Stimulated activated CD8-positive, alpha-beta memory T cell treated with anti-CD3 and anti-CD28 coated beads, Interleukin-12 subunit alpha, Interleukin-12 subunit beta, amount 100 ng/mL, for 24 hours (primary cell): ENCODE measurements around the gene MTG2.

Experiments used
- DNase-seq: peaks from one replicate; pipeline ENCODE4 v3.0.0-alpha.2; 2020; ENCODE audit errors: extremely low read depth

The MTG2 gene

DNA sequence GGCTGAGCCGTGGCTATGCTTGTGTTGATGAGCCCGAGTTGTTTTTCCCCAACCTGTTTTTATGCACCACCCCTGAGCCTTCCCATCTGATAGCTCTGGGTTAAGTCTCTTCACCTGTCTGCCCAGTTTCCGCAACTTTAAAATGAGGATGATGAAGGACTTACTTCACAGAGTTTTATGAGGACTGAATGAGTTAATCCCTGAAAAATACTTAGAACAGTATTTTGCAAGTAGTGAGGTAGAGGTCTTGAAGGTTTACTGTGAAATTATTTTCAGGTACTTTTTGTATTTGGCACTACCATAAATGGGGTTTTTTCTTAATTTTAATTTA is 3.2 kb downstream of the MTG2 start:
- no peak for DNase-seq

DNA sequence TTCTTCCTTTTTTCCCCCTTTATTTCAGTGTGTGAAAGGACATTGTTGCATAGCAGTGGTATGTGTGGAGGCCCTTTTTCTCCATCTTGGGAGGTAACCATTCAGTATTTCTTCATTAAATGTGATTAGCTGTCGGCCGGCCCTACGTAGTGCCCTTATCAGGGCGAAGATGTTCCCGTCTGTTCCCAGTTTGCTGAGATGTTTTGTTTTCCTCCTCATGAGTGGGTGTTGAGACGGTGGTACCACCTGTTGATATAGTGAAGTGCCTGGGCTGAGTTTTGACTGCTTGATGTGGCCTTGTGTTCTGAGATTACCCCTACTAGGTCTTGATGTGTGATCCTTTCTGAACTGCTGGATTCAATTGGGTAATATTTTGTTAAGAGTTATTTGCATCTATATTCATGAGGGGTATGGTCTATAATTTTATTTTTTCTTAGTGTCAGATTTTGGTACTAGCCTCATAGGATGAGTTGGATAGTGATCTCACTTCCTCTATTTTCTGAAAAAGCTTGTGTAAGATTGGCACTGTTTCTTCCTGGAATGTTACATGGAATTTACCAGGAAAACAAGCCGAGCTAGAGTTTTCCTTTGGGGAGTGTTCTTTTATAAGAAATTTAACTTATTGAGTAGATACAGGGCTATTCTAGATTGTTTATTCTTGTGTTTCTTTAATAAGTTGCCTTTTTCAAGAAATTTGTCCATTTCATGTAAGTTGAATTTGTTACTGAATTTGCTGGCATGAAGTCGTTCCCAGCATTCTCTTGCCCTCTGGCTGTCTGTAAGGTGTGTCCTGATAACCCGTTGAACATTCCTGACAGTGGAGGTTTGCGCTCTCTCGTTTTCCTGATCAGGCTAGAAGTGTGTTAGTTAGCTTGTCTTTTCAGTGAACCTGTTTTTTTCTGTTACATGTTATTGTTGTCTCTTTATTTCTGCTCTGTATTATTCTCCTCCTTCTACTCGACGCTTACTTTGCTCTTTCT is 4.3 kb downstream of the MTG2 start:
- no peak for DNase-seq

DNA sequence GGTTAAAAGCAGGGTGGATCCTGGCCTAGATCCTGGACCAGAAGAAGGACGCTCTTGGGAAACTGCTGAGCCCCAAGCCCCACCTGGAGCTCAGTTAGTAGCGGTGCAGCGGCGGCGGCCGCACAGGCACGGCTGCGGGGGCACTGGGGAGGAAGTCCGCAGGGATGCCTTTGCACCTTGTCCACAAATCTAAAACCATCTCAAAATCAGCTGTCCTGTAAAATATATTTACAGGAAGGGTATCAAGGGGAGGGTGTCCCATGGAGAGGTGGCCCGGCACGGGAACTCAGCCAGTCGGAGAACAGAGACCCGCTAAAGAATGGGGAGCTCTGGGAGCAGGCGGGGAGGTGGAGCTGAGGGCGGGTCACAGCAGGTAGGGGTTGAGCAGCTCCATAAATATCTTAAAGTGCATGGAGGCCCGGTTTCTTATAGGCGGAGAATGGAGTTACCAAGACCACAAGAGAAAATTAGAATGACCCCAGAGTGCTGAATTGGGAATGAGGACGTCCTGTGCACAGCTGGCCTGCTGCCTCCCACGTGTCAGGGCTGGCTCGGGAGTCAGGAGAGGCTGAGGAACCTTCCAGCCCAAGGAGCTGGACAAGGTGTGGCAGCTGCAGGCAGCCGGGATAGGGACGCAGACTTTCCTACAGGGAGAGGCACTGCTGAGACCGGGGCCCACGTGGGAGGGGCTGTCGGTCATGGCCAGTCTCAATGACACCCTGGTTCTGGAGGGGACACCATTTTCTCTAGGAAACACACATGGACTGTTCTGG is 8.0 kb downstream of the MTG2 start:
- DNase-seq = no peak

DNA sequence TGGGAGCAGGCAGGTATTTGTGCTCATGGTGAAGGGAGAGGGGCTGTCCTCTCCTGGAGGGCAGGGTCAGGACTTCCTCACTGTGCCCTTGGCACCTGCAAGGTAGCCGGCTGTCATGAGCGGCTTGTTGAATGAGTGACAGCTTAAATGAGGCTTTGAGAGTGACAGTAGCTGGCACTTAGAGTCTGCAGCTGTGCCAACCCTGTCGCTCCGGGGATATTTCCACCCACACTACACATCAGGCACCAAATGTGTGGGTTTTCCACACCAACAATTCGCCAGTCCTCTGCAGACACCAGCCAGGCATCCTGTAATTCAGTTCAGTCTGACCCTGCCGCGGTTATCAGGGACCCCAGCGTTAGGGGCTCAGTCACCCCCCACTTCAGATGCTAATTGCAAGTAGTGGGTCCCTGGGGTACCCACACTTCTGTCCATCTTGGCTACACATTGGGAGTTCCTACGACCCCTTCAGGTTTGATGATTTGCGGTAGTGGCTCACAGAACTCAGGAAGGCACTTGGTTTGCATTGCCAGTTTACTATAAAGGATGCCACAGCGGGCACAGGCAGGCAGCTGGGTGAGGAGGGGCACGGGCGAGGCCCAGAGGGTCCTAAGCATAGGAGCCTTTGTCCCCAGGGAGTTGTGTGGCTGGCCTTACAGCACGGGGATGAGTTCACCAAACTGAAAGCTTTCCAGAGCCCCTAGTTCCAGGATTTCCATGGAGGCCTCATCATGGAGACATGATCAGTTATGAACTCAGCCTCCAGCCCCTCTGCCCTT is 9.1 kb downstream of the MTG2 start:
- no peak for DNase-seq

DNA sequence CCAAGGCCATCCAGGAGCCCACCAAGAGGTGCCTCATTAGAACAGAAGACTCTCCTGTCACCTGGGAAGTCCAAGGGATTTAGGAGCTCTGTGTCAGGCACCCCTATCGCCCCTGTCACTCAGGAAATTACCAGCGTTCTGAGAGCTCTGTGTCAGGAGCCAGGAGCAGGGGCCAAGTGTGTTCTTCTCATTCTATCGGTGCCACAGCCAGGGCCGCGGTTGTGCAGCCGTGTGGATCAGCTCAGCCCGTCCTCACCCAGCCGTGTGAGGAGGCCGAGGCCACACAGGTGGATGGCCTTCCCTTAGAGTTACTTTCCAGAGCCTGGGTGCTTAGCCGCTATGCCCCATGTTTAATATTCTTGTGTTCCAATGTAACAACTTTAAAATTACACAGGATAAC is 9.8 kb downstream of the MTG2 start:
- no peak for DNase-seq

DNA sequence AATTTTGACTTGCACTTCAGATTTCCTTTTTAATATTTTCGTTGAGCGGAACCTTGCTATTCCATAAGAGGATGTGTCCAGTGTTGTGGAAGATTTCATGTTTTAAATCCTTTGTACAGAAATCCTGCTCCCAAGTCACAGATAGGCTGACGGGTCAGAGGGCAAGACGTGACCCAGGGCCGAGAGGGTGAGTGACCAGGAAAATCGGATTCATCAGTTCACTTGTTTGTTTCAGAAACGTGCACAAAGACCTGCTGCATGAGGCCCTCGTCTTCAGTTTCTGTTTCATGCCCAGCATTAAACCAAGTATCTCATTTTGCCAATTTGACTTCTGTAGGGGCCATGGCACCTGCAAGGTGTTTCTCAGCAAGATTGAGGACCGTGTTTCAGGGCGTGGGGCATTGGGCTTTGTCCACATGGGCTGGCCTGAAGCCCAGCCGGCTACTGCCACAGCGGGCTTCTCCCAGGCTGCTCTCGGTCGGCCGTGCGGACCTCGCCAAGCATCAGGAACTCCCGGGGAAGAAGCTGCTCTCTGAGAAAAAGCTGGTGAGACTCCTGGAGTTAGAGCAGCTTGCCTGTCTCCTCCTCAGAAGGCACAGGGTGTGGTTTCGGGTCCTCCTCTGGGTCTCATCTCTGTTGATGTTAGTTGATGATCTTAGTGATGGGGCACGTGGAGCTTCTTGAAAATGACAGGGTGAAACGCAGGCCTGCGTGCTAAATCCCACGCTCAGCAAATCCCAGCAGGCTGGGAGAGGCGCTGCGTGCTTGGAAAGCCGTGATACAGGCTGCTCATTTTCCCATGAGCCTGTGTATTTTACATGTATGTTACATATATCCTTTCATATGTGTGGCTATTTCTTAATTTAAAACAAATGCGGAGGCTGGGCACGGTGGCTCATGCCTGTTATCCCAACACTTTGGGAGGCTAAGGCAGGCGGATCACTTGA is 10.5 kb downstream of the MTG2 start:
- DNase-seq = no peak

DNA sequence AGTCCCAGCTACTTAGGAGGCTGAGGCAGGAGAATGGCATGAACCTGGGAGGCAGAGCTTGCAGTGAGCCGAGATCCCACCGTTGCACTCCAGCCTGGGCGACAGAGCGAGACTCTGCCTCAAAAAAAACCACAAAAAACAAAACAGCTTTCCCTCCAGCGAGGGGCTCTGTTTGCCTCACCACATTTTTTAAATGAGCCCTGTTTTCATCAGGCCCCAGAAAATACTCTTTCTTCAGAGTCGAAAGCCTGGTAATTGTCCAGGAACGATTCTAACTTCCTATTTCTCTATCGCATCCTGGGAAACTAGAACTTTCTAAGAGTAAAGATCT is 12.2 kb downstream of the MTG2 start:
- no peak for DNase-seq

DNA sequence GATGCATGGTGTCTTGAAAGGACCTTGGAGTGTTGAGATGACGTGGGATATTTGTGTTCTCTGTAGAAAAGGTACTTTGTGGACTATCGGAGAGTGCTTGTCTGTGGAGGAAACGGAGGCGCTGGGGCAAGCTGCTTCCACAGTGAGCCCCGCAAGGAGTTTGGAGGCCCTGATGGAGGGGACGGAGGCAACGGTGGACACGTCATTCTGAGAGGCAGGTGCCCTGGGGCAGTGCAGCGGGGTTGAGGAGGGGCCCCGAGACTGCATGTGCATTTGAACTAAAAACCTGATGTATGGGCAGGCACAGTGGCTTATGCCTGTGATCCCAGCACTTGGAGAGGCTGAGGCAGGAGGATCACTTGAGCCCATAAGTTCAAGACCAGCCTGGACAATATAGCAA is 12.9 kb downstream of the MTG2 start:
- DNase-seq = no peak

DNA sequence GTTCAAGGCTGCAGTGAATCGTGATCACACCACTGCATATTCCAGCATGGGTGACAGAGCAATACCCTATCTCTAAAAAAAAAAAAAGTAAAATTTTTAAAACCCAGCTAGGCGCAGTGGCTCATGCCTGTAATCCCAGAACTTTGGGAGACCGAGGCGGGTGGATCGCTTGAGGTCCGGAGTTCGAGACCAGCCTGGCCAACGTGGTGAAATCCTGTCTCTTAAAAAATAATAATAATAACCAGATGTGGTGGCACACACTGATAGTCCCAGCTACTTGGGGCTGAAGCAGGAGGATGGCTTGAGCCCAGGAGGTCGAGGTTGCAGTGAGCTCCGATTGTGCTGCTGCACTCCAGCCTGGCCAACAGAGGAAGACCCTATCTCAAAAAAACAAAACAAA is 13.5 kb downstream of the MTG2 start:
- DNase-seq = no peak

DNA sequence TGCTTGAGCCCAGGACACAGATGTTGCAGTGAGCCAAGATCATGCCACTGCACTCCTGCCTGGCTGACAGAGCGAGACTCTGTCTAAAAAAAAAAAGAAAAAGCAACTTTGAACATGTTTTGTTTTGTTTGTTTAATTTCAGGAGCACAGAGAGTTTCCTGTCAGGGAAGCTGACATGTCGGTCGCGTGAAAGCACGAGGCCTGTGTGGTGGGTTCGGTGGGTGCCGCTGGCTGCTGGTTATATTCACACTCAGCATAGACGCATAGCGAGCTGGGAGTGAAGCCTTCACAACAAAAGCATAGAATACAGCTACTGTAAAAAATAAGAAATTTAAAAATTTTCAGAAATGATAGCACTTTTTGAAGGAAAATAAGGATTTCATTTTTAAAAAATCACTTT is 14.5 kb downstream of the MTG2 start:
- DNase-seq = no peak

DNA sequence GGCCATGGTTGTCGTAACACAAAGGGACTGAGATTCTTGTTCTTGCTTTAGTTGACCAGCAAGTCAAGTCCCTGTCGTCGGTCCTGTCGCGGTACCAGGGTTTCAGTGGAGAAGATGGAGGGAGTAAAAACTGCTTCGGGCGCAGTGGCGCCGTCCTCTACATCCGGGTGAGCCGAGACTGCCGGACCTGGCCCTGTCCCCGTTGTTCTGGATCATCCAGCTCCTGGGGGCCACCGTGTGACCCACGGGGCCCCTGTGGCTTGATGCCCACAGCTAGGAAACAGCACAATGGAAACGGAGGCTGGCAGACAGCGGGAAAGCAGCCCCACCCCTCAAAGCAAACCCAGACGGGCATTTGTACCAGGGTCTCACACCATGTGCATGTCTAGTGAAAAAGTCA is 15.0 kb downstream of the MTG2 start:
- no peak for DNase-seq

DNA sequence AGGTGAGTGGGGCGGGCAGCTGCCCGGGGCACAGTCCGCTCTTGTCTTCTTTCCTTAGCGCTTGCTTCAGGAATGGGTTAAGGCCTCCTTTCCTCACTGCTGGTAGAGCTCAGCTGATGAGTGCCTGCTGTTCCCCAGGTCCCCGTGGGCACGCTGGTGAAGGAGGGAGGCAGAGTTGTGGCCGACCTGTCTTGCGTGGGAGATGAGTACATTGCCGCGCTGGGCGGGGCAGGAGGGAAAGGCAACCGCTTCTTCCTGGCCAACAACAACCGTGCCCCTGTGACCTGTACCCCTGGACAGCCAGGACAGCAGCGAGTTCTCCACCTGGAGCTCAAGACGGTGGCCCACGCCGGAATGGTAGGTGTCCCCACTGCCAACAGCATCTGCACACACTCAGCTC is 15.7 kb downstream of the MTG2 start:
- no peak for DNase-seq

DNA sequence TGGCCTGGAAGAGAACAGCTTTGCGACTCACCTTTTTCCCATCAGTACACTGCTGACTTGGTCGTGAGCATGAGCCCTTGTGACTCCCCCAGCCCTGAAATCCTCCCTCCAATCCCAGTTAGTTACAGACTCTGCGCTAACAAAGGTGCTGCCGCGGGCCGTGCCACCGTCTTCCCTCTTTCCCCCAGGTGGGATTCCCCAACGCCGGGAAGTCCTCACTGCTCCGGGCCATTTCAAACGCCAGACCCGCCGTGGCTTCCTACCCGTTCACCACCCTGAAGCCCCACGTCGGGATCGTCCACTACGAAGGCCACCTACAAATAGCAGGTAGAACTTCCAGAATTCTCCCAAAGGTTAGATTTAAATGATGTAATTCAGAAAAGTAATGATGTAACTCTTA is 16.1 kb downstream of the MTG2 start:
- DNase-seq = no peak

DNA sequence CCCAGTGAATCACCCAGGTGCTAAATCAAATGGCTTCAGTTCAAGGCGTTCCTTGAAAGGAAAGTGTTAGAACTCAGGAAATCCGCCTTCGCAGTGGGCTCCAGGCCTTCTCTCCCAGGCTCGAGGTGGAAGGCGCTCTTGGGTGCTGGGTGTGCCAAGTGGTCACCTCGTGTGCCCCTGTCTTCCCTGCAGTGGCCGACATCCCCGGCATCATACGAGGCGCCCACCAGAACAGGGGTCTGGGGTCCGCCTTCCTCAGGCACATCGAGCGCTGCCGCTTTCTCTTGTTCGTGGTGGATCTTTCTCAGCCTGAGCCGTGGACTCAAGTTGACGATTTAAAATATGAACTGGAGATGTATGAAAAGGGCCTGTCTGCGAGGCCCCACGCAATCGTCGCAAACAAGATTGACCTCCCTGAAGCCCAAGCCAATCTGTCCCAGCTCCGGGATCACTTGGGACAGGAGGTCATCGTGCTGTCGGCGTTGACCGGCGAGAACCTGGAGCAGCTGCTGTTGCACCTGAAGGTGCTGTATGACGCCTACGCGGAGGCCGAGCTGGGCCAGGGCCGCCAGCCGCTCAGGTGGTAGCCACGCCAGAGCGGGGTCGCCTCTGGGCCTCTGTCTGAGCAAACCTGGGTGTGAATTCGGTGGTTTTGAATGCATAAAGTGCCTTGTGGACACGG is 17.8 kb downstream of the MTG2 start:
- no peak for DNase-seq

DNA sequence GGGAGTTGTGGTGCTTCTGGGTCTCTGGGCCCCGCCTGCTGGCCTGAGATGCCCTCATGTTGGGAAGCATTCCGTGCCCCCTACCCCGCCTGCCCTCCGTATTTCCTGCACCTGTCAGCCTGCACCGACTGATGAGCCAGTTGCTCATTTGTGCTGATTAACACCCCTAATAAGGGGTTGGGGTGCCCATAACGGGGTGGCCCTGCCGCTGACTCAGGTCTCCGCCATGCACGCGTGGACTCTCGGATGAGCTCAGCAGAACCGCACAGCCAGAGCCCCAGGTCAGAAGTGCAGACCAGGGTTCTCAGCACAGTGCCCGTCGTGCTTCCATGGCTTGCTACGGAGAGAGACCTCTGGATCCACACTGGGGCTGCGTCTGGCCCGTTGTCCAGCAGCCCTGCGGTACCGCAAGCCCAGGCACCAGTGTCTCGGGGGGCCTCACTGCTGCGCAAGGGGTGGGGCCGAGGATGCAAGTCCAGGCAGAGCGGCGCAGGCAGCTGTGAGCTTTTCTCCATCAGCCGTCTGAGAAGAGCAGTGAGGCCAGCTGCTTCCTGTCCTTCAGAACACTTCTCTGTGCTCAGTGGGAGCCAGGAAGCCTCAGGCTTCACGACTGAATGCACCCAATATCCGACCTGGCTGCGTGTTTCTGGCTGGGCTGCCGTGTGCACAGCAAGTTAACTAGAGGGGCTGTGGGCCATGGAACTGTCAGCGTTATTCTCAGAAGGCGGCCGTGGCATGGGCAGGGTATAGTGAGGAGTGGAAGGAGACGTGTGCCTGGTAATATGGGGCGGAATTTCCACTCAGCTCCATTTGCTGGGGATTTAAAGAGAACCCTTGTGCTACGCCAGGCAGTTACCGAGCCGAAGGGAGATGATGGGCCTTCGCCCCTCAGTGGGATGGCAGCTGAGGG is 18.6 kb downstream of the MTG2 start:
- no peak for DNase-seq

DNA sequence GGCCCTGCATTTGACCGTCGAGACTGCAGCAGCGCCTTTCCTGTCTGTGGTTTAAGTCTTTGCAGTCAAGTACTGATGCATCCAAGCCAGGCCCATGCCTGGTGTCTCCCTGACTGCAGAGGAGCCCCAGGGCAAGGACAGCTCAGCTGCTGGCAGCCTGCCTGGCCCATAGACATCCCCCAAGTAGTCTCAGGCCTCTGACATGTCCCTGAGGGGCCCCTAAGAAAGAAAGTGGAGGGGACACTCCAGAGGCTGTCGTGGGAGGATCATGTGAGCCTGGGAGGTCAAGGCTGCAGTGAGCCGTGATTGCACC is 19.2 kb downstream of the MTG2 start:
- DNase-seq = no peak

DNA sequence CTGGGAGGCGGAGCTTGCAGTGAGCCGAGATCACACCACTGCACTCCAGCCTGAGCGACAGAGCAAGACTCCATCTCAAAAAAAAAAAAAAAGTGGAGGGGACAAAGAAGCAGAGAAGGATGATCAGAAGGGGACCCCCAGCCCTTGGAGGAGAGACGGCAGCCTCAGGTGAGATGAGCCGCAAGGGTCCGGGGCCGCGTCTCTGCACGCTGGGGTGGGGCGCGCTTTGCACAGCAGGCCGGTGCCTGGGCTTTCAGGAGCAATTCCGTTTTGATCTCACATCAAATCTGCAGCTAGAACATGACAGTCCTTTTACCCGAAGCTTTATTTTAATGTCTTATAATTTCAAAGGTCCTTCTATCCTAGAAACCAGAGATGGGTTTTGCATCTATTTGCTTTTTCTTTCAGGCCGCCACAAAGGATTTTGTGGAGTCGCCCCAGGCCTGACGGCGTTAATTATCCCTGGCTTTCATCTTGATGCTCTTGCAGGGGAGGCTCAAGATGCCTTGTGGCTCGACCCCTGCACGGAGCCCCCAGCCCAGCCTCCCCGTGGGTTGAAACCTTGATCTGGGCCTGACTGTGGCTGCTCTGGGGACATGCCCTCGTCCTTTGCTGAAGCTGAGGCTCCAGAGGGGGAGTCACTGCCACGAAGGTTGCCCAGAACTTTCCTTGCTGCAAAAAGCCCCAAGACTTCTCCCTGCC is 20.0 kb downstream of the MTG2 start:
- DNase-seq = no peak

DNA sequence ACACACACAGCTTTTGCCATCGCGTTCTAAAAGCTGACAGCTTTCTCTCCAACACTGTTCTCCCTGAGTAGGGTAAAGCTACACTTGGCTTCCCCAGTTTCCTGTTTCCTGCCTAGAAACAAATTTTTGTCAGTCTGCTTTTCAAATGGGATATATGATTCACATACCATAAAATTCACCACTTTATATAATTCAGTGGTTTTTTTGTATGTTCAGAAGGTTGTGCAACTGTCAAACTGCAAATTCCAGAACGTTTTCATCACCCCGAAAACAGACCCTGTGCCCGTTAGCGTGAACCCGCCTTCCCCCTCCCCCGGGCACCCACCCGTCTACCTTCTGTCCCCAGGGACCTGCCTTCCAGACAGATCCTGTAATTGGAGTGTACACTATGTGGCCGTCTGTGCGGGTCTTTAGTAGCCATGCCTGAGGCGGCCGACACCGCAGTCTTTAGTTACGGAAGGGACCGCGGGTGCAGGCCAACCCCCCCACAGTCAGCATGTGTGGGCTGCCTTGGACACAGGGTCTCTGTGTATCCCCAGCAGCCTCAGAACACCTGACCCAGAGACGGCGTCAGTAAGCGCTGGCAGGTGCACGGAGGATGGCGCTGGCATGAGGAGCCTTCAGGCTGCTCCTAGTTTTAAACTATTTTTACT is 20.7 kb downstream of the MTG2 start:
- no peak for DNase-seq
